NCI-H1105 treated with DMSO at 0.1 percent for 48 hours (cell line): Measurements from ENCODE around the gene PMEPA1.

ENCODE experiments used
- DNase-seq: peaks from one replicate; lab custom pipeline; 2025; lab: John Stamatoyannopoulos, UW

Gene PMEPA1

DNA sequence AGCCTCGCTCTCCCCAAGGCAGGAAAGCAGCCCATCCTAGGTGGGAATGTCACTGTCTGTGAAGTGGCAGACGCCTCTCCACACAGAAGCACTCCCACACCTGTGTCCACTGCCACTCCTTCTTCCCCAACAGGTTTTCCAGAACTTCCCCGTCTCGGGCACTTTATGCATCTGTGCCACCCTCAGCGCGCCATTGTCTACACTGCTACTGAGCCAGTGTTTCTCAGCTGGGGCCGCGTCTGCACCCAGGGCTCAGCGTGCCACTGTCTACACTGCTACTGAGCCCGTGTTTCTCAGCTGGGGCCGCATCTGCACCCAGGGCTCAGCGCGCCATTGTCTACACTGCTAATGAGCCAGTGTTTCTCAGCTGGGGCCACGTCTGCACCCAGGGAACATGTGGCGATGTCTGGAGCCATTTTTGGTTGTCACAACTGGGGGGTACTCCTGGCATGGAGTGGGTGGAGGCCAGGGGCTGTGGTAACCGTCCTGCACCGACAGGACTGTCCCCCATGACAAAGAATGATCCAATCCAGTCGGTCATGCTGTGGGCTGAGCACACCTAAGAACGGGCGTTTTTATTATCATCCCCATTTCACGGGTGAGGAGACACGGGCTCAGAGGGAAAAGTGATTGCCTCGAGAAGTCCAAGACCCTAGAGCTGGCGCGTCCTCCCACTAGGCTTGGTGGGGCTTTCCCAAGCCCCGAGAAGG lies 47.9 kb downstream of the PMEPA1 start:
- no peak for DNase-seq

GRCh38 chr20:57660922-57661745 lies 48.7 kb downstream of the PMEPA1 start:
- DNase-seq = no peak

- no peak for DNase-seq
Measured at GRCh38 chr20:57660181-57660921, 49.5 kb downstream of the PMEPA1 start.

DNA sequence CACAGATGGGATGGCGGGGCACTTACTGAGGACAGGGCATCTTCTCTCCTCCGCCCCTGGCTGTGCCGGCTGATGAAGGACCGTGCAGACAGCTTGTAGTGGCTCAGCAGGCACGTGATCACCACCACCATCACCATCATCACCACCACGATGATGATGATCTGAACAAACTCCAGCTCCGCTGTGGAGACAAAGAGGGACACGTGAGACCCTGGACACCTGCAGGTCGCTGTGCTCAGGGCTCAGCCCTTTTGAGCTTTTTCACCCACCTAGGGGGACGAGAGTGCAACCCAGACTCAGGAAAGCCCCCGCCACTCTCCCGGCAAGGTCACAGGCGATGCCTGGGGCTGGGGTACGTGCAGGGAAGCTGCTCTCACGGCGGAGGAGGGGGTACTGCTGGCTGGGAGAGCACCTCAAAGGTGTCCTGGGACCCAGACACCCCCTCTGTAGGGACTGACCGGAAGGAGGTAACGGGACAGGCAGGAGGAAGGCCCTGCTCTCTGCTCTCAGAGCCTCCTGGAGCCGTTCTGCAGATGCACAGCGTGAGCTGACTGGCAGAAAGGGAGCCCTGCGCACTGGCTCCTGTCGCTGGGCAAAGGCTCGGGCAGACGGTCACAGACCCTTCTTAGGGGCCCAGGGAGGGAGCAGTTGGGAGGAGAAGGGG lies 50.2 kb downstream of the PMEPA1 start:
- no peak for DNase-seq

GRCh38 chr20:57658833-57659516 lies 50.8 kb downstream of the PMEPA1 start:
- no peak for DNase-seq

- peak; percentile 28 for DNase-seq
Measured at GRCh38 chr20:57658447-57658832, 51.4 kb downstream of the PMEPA1 start.

GRCh38 chr20:57657535-57658446 lies 52.0 kb downstream of the PMEPA1 start:
- DNase-seq = peak; percentile 86

DNA sequence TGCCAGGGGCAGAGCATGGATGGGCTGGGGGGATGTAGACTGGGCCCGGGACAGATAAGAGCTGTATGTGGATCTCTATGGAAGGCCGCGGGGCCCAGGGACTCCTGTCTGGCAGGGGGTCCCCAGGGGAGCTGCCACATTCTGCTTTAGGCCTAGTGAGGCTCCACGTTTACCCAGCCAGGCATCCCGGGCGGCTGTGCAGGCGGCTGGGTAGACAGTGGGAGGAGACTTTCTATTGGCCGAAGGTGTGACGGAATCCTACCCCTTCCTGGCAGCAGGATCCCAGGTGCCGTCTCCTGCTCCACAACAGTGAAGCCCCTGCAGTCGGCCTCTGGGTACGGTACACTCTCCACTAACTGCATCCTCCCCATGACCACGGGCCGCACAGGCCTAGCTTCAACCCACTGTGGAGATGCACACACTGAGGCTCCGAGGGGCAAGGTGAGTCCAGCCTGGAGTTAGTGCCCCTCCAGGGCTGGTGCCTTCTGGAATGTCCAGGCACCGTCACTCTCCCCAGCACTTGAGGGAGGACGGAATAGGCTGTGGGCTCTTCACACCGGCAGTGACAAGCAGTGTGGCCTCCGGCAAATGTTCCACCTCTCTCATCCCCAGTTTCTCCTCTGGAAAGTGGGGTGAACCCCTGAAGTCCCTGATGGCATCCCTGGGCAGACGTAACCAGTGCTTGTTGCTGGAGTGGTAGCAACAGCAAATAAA lies 52.8 kb downstream of the PMEPA1 start:
- DNase-seq = no peak

DNA sequence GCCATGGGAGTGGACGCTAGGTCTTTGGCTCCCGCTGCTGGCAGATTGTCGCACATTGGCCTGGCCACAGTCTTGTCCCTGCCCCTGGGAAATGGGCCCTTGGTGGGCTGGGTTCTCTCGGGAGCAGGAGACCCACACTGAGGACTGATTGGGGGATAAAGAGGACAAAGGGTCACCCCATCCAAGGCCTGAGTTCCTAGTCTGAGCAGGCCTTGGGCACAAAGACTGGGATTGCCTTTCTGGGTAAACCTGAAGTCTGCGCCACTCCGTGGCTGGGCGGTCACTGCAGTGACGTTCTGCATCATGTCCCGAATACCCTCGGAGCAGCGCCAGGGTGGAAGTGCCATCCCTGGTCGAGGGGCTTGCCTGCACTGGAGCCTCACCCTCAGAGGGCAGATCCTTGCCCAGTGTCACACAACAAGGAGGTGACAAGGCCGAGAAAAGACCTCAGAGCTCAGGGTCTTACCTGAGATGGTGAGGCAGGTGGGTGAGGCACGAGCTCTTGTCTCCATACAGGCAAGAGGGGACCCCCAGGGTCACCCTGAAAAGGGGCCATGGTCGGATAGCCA lies 53.5 kb downstream of the PMEPA1 start:
- no peak for DNase-seq

DNA sequence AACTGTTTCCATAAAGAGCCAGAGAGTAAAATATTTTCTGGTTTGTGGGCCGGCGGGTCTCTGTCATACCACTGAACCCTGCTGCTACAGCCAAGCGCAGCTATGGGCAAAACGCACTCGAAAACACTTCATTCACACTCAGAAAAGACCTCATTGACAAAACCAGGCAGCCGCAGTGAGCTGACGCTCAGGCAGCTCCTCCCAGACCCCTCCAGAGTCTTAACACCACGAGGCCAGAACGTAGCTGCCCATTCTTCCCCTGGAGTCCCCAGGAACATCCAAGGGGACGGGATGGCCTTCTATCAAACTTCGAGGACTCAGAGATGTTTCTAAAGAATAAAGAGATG lies 54.0 kb downstream of the PMEPA1 start:
- DNase-seq = no peak

DNA sequence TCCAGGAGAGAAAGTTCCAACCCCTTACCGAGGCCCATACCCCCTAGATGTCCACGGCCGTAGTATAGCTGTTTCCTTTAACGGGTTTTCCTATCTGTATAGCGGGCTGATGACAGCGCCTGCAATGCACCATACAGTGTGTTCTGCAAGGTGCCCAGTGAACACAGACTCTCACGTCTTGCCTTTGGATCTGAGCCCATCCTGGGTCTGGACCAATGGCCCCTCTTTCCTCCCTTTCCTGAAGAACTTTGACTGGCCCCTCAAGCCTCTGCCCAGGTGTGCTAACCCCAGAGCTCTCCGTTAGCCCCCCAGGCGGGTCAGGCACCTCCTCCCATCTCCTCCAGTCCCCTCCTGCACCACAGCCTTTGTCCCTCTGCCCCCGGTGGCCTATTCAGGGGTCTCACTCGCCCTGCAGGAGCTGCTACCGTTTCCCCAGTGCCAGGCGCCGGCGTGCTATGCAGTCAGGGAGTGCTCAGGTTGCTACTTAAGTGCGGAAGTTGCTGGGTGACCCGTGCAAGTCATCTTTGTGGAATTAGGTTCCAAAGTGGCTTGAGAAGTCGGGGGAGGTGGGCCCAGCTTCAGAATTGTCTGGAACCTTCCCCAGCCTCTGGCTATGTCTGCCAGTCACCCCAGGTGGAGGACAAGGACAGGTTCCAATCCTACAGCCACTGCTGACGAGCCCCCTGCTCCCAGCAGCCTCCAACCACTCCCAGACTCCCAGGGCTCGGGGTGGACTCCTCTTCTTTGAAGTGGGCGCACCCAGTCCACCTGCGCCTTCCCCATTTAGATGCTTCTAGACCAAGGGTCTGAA lies 54.6 kb downstream of the PMEPA1 start:
- no peak for DNase-seq

GRCh38 chr20:57654363-57654997 lies 55.3 kb downstream of the PMEPA1 start:
- DNase-seq = peak; percentile 62

GRCh38 chr20:57653910-57654309 lies 55.9 kb downstream of the PMEPA1 start:
- no peak for DNase-seq

- DNase-seq = no peak
Measured at GRCh38 chr20:57653546-57653900, 56.3 kb downstream of the PMEPA1 start.

DNA sequence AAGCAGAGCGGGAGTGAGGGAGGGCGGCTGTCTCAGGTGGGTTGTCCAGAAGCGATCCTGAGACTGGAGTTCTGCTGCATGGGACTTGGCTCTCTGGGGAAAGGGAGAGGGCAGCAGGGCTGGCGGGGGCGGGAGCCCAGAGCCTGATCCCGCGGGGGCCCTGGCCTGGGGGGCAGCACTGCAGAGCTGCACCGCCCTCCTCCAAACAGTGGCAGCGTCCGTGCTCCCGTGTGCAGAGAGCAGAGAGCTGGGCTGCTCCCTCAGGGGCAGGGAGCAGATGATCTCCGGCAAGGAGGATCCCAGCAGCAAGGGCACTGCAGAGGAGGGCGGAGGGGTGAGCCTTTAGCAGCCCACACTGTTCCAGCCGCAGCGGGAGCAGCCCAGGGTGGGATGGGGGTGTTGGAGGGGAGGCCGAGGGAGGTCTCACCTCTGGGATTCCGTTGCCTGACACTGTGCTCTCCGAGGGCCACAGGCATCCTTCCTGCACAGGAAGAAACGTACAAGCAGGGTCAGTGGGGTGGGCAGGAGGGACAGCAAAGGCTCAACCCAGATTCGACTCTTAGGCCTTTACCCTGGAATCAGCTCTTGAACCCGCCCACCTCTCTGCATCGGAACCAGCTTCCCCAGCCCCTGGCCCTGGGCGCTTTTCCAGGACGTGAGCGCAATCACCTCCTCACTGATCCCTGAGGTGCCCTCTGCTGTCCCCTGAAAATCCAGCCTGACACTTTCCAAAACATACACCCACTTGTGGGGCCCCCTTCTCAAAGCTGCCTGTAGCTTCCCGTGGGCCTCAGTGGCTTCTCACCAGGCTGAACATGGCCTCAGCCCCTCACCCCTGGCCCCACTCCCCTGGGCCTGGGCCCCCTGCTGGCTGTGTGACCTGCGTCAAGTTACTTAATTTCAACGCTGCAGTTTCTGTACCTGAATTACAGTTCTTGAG lies 56.9 kb downstream of the PMEPA1 start:
- no peak for DNase-seq

- no peak for DNase-seq
Measured at GRCh38 chr20:57651881-57652605, 57.8 kb downstream of the PMEPA1 start.
